Measurements from ENCODE around the gene DNAH2. TPM values are rescaled to one million over a fixed set of nuclear protein-coding genes. Genes with fewer than 3 reads are reported as not detected.

Gene DNAH2
- total and polyA plus RNA-seq, 2 of the 8 experiments (the other 6 are each of a cell fraction or from before 2014, with no cell fraction given) = 0.13 to 0.18 TPM

GRCh38 chr17:7756968-7757367, 39.4 kb downstream of the DNAH2 start (continued):
- TF ChIP-seq ZNF274 (IDR thresholded peaks at IDR 0.05; ENCODE audit: borderline replicate concordance, extremely low read depth, low read length) = no peak
